Thymus (tissue), 11 donors: ENCODE data around the gene ENTREP3. TPM values are rescaled to one million over a fixed set of nuclear protein-coding genes. Genes with fewer than 3 reads are reported as not detected.
"Not testable (repeated sequence)": the region's sequence is repeated elsewhere in the genome, so short reads cannot be mapped to it uniquely, and the experiment has no call there.

Experiments
- DNase-seq, 9 donors: peaks; one replicate each; pipeline ENCODE4 v3.0.0-alpha.2; 2013; ENCODE audit warnings: low spot score in 9 of 9, low read depth in 6 of 9, missing footprints in 1 of 9
- H3K27ac ChIP-seq, 2 donors: one replicate each; pipeline ENCODE4 v1.5.1; 2013; ENCODE audit warnings: control low read depth in 1 of 2, low read depth in 1 of 2, low read length in 1 of 2, mild to moderate bottlenecking in 1 of 2, moderate library complexity in 1 of 2
- H3K27me3 ChIP-seq, 2 donors: one replicate each; pipeline ENCODE4 v1.5.1; 2013; ENCODE audit warnings: low read length in 1 of 2; ENCODE audit not compliant: control insufficient read depth in 2 of 2, insufficient read depth in 1 of 2
- H3K36me3 ChIP-seq, 2 donors: one replicate each; pipeline ENCODE4 v1.5.1; 2013; ENCODE audit warnings: low read length in 1 of 2, mild to moderate bottlenecking in 1 of 2, moderate library complexity in 1 of 2; ENCODE audit not compliant: control insufficient read depth in 2 of 2, insufficient read depth in 2 of 2
- H3K4me1 ChIP-seq, 2 donors: one replicate each; pipeline ENCODE4 v1.5.1; 2013; ENCODE audit warnings: low read length in 2 of 2; ENCODE audit not compliant: control insufficient read depth in 2 of 2, insufficient read depth in 2 of 2
- H3K4me3 ChIP-seq, 2 donors: one replicate each; pipeline ENCODE4 v1.5.1; 2013; ENCODE audit warnings: low read length in 2 of 2, control low read depth in 1 of 2, mild to moderate bottlenecking in 1 of 2
- H3K9me3 ChIP-seq, 2 donors: one replicate each; pipeline ENCODE4 v1.5.1; 2013; ENCODE audit warnings: low read length in 1 of 2, mild to moderate bottlenecking in 1 of 2; ENCODE audit not compliant: control insufficient read depth in 2 of 2, insufficient read depth in 1 of 2
- WGBS: extraction: QIAGEN DNeasy Blood & Tissue Kit; methylation state at CpG from one replicate; pipeline ENCODE4 v1.1.7; 2013; 5-methylcytosine and 5-hydroxymethylcytosine counted together
- polyA plus RNA-seq: library from polyadenylated mRNA; stranded (reverse); fragments of 200-250 nt; gene quantifications from one replicate; pipeline ENCODE4 v1.2.3, GENCODE V29; 2013
- total RNA-seq: library from RNA; stranded (reverse); fragments of 120-200 nt; gene quantifications from one replicate; pipeline ENCODE4 v1.2.4, GENCODE V29; 2013
- donor health status: healthy.

ENTREP3 gene
- total and polyA plus RNA-seq, 2 donors, result 2.1 to 12.5 TPM

DNA sequence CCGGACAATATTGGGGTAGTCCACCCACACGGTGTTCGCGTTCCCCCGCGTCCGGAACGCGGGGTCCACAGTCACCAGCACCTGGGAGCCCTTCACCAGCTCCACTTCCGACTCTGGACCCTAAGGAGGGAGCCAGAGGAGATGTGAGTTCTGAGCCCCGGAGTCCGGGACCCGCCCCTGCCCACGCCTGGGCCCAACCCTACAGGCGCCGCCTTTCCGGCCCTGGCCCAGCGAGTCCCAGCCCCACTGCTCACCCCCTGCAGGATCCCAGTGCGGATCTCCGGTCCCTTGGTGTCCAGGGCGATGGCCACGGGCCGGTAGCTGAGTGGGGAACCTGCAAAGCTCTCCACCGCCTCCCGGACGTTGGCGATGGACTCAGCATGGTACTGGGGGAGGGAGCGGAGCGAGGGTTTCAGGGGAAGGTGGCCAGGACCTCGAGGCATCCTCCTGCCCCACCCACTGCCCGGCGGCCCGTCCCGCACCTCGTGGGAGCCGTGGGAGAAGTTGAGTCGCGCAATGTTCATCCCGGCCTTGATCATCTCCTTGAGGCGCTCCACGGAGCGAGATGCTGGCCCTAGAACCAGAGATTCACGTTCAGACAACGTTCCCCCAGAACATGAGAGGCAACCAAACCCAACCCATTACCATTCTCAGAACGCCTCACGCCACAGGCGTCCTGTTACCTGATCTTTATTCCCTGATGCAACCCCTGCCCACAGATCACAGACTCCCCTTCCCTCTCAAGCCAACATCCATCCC lies 40.1 kb upstream of the ENTREP3 start:
- H3K4me3 ChIP-seq, result no peak overlapping the region
- DNase-seq, result no peak
- 29% methylated on average over 47 of the region's 47 CpGs for WGBS

DNA sequence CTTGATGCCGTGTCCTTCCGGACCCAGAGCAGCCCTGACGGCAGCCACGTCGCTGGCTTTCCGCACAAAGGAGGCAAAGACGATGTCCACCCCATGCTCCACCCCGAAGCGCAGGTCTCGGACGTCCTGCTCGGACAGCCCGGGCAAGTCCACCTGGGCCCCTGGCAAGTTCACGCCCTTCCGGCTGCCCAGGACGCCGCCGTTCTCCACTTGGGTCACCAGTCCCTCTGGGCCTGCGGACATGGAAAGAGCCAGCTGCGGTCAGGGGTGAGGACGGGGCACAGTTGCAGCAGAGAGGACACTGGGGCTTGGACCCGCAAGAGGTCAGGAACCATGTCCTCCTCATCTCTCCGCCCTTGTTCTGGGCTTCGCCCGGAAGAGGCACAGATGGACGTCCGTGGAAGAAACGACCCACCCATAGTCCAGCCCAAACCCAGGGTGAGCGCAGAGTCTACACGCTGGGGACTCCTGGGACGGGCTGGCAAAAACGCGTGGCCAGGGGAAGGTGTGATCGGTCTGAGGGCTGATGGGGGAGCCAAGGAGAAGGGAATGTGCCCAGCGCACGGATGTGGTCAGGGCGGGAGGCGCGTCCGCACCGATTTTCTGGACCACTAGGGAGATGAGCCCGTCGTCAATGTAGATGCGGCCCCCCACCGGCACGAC lies 39.4 kb upstream of the ENTREP3 start:
- 41% methylated on average over 46 of the region's 46 CpGs for WGBS
- Histone ChIP-seq H3K9me3 (peaks cover 0 to 7% of the 10 kb centered on the region in 2 donors), H3K36me3 (no peaks in the 10 kb centered on the region), H3K27ac (no peak overlapping the region), H3K27me3 (peaks cover 27 to 60% of the 10 kb centered on the region in 2 donors), H3K4me1 (peaks cover 0 to 2% of the 10 kb centered on the region in 2 donors), H3K4me3 (no peak overlapping the region)
- DNase-seq, result no peak

More for the DNA sequence above, 40.1 kb upstream of the ENTREP3 start:
- Histone ChIP-seq H3K27ac (no peak overlapping the region), H3K4me1 (peaks cover 0 to 2% of the 10 kb centered on the region in 2 donors), H3K36me3 (no peaks in the 10 kb centered on the region), H3K9me3 (peaks cover 0 to 7% of the 10 kb centered on the region in 2 donors), H3K27me3 (peaks cover 27 to 62% of the 10 kb centered on the region in 2 donors)

GRCh38 chr1:155293086-155293749 lies 37.9 kb upstream of the ENTREP3 start:
- Histone ChIP-seq H3K27ac (no peak overlapping the region), H3K4me3 (no peak overlapping the region), H3K4me1 (peaks cover 0 to 2% of the 10 kb centered on the region in 2 donors), H3K27me3 (peaks cover 27 to 60% of the 10 kb centered on the region in 2 donors), H3K36me3 (no peaks in the 10 kb centered on the region), H3K9me3 (peaks cover 0 to 7% of the 10 kb centered on the region in 2 donors)
- 94% methylated on average over 17 of the region's 17 CpGs for WGBS
- DNase-seq, result no peak

- H3K9me3 ChIP-seq, result not testable (repeated sequence)
- WGBS, result 92% methylated on average over 10 of the region's 10 CpGs
These were observed 35.7 kb upstream of the ENTREP3 start for GRCh38 chr1:155291006-155291405.

GRCh38 chr1:155287987-155288543 lies 32.8 kb upstream of the ENTREP3 start:
- H3K27ac ChIP-seq, result no peak overlapping the region
- no peaks in the 10 kb centered on the region for H3K9me3 ChIP-seq
- H3K27me3 ChIP-seq, result peaks cover 0 to 16% of the 10 kb centered on the region in 2 donors
- H3K4me3 ChIP-seq, result no peak overlapping the region
- no peaks in the 10 kb centered on the region for H3K4me1 ChIP-seq
- WGBS, result 98% methylated on average over 21 of the region's 21 CpGs
- DNase-seq, result no peak
- no peaks in the 10 kb centered on the region for H3K36me3 ChIP-seq

More at GRCh38 chr1:155291006-155291405, 35.7 kb upstream of the ENTREP3 start:
- DNase-seq, H3K27ac ChIP-seq, H3K36me3 ChIP-seq, H3K4me1 ChIP-seq, H3K4me3 ChIP-seq: not testable (repeated sequence)
- H3K27me3 ChIP-seq, result peaks cover 24 to 45% of the 10 kb centered on the region in 2 donors

DNA sequence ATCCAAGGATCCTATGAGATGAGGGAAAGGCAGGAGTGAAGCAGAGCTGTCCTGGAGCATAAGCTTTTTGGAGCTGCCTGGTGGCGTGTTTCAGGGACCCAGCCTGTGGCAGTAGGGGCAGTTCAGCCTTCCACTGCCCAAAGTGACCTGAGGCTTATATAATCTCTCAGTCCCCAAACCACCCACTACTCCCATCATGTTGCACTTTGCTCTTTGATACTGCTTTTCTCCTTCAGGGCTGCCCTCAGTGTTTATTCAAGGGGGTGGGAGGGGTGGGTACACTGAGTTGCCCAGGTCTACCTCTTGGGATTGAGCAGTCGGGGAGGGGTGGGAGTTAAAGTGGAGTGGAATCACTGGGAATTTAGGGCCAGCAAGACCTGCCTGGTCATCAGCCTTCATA lies 31.3 kb upstream of the ENTREP3 start:
- 97% methylated on average over 2 of the region's 2 CpGs for WGBS
- no peak for DNase-seq
- Histone ChIP-seq H3K36me3 (no peaks in the 10 kb centered on the region), H3K4me3 (no peak overlapping the region), H3K27me3 (peaks cover 0 to 3% of the 10 kb centered on the region in 2 donors), H3K27ac (no peak overlapping the region), H3K4me1 (no peaks in the 10 kb centered on the region), H3K9me3 (no peaks in the 10 kb centered on the region)

- Histone ChIP-seq H3K9me3 (no peaks in the 10 kb centered on the region), H3K4me1 (no peaks in the 10 kb centered on the region), H3K36me3 (no peaks in the 10 kb centered on the region), H3K4me3 (no peak overlapping the region), H3K27ac (no peak overlapping the region), H3K27me3 (no peaks in the 10 kb centered on the region)
- DNase-seq, result no peak
- WGBS, result 98% methylated on average over 18 of the region's 18 CpGs
These were observed 30.4 kb upstream of the ENTREP3 start for GRCh38 chr1:155285631-155286044.

GRCh38 chr1:155285063-155285462 lies 29.8 kb upstream of the ENTREP3 start:
- WGBS, result 97% methylated on average over 14 of the region's 14 CpGs
- no peak for DNase-seq
- no peaks in the 10 kb centered on the region for H3K4me1 ChIP-seq
- no peaks in the 10 kb centered on the region for H3K9me3 ChIP-seq
- H3K27ac ChIP-seq, result no peak overlapping the region
- no peak overlapping the region for H3K4me3 ChIP-seq
- H3K36me3 ChIP-seq, result no peaks in the 10 kb centered on the region
- no peaks in the 10 kb centered on the region for H3K27me3 ChIP-seq

DNA sequence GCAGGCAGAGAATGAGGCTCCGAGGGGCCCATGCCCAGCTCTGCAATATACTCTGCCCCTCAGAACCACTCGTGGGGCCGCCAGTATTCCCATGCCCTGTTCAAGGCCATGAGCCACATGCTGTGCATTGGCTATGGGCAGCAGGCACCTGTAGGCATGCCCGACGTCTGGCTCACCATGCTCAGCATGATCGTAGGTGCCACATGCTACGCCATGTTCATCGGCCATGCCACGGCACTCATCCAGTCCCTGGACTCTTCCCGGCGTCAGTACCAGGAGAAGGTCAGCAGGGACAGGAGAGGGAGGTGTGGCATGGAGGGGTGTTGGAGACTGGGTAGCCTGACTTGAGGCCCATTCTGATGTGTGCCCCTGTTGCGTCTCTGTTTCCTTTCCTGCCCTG lies 29.2 kb upstream of the ENTREP3 start:
- no peaks in the 10 kb centered on the region for H3K4me1 ChIP-seq
- H3K36me3 ChIP-seq, result no peaks in the 10 kb centered on the region
- WGBS, result 98% methylated on average over 12 of the region's 12 CpGs
- H3K27ac ChIP-seq, result no peak overlapping the region
- no peak for DNase-seq
- H3K9me3 ChIP-seq, result no peaks in the 10 kb centered on the region
- no peaks in the 10 kb centered on the region for H3K27me3 ChIP-seq
- no peak overlapping the region for H3K4me3 ChIP-seq
